GM21717 (cell line): ENCODE measurements around the gene MORC2.

ENCODE experiments used
- ATAC-seq: cut with Tn5 transposase; IDR thresholded peaks from one replicate; pipeline ENCODE4 v1.9.1; 2021; ENCODE audit warnings: mild to moderate bottlenecking, moderate library complexity; ENCODE audit not compliant: unreplicated experiment

Gene MORC2

DNA sequence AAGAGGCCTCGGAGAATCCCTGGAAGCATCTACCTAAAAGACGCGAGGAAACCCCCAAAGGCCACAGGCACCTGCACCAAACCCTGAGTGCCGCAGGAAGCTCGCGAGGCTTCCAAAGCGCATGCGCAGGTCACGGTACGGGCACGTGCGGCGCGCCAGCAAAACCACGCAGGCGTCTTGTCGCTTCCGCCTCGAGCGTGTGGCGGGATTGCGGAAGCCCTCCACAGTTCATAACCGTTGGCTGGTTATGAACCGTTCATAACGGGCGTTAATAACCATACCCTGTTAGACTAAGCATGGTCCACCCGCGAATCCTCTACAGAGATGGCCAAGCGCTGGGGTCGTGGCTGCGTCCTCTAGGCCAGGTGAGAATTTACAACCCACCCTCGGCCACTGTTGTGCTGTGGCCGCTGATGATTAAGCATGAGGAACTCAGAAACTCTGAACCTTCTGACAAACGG, 46.4 kb downstream of the MORC2 start:
- ATAC-seq, result no peak

DNA sequence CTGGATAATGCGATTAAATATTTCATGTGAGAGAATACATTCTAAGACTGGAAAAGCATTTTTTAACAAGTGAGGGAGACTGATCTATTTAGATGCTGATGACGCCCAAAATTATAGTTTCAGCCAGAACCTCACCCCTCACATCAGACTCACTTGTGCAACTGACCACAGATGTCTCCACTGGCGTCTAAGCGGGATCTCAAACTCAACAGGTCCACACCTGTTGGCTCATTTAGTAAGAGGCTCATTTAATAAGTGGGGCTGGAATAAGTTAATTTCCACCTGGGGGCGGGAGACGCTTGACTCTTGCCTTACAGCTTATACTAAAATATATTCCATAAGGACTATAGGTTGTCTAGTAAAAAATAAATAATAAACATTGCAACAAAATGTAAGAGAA, 47.5 kb downstream of the MORC2 start:
- ATAC-seq, result no peak

DNA sequence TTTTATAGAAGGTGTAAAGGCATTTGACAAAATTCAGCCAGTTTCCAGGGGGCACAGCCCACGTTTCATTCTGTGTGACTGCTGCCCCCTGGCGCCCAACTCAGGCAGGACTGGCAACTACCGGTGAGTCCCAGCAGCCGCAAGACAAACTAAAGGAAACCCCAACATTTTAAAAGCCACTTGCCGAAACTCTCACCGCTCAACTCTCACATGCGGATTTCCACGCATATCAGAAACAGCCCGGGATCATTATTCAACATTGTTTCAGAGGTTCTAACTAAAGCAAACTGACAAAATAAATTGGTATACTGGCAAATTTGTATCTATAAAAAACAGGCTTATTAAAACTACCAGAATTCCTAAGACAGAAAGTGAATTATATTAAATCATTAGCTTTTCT, 48.2 kb downstream of the MORC2 start:
- ATAC-seq, result no peak

DNA sequence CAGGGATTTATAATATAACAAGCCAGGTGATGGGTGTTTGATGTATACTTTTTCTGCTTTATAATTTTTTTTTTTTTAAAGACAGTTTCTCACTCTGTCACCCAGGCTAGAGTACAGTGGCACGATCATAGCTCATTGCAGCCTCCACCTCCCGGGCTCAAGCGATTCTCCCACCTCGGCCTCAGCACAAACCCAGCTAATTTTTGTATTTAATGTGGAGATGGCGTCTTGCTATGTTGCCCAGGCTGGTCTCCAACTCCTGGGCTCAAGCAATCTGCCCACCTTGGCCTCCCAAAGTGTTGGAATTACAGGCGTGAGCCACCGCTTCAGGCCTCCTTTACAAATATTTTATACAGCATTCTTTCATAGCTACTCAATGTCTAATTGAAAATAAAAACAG, 48.6 kb downstream of the MORC2 start:
- no peak for ATAC-seq

DNA sequence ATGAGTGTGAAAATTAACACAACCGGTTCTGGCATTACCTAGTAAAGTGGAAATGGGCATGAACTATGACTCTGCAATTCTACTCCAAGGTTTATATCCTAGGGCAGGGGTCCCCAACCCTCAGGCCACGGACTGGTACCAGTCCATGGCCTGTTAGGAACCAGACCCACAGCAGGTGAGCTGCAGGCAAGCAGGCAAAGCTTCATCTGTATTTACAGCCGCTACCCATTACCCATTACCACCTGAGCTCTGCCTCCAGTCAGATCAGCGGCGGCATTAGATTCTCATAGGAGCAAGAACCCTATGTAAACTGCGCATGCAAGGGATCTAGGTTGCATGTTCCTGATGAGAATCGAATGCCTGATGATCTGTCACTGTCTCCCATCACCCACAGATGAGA, 49.8 kb downstream of the MORC2 start:
- no peak for ATAC-seq

DNA sequence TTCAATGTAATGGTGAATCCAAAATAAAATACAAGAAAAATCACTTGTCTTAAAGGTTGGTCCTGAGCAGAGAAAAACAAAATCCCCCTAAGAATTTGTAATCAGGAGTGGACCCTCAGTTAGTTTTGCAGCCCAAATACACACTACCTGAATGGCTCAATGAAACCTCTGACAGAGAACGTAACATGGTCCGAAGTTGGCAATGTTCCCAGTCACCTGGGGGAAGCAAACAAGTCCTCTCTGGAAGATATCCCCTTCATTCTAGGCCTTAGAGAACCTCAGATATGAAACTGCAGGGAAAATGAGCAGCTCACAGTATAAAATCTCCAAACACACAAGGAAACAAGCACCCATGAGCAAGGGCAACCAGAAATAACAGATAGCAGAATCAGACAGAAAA, 58.2 kb downstream of the MORC2 start:
- ATAC-seq, result no peak

DNA sequence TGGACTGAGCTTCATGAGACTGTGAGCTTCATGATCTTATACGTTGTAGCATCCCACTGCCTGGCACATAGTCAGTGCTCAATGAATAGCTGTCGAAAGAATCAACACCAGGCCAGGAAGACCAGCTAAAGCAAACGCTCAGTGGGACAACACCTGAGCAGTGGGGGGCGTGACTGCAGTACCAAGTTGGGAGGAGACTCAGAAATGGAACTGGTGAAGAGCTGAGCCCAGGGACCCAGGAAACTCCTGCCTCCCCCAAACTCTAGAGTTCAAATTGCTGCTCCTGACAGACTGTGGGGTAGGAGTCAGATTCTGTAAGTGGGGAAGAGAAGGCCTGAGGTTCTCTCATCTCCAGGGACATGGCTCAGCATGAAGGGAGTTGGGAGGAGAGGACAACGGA, 59.3 kb downstream of the MORC2 start:
- no peak for ATAC-seq

DNA sequence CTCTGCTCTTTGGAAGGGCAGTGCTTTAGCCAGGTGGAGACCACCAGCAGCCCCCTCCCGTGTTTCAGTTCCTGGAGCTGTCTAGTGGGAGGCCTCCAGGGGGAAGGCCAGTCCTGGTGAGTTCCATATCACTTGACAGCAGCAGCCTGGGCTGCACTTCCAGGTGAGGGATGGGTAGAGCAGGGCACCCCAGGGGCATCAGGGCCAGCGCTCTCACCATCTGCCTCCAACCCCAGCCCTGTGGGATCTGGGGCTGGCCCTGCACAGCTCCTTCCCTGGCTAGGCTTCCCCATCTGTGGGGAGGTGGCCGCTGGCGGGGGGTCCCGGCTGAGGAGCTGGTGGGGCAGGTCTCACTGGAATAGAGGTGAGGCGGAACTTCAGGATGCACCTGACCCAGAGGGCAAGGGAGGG, 60.5 kb downstream of the MORC2 start:
- no peak for ATAC-seq

DNA sequence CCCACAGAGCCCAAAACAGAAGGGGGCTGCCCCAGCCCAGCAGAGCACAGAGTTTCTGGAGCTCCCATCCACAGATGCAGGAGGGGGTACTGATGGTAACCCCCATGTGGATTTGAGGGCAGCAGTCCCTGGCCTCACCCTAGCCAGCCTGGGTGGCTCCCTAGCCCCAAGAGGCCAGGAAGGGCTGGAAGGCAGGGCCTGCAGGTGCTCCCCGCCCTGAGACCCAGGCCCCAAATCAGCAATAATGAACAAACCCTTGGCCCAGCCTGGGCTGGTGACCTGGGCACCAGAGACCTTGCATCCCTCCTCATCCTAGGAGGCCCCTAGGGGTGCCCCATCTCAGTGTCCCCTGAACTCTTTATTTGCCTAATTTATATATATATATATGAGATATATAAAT, 61.6 kb downstream of the MORC2 start:
- no peak for ATAC-seq

DNA sequence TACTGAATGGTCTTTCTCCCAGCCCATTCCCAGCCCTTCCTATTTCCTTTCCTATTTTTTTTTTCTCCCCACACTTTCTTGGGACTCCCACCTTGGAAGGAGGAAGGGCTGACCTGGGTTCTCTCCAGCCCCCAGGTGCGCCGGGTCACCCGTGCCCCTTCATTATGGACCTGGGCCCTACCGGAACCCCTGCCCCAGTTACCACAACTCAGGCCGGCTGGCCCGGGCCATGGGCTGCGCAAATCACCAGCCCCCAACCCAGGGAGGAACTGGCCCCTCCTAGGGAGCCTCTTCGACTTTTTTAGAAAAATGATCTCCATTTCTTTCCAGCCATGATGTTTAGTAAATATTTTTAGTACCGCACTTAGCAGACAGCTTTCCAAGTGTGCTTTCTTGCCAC, 62.2 kb downstream of the MORC2 start:
- no peak for ATAC-seq

DNA sequence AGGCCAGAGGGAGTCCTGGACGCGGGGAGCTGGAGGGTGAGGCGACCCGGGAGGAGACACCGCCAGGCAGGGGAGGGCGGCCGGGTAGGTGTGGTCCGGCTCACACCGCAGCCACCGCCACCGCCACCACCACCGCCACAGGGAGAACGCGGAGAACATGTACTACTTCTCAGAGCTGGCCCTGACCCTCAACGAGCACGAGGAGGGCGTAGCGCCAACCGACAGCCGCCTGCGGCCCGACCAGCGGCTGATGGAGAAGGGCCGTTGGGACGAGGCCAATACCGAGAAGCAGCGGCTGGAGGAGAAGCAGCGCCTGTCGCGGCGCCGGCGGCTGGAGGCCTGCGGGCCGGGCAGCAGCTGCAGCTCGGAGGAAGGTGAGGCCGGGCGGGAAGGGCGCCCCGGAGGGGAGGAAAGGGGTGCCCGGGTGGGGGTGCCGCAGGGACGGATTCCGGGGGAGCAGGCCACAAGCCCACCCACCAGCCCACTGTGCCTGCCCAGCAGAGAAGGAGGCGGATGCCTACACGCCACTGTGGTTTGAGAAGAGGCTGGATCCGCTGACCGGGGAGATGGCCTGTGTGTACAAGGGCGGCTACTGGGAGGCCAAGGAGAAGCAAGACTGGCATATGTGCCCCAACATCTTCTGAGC, 62.8 kb downstream of the MORC2 start:
- no peak for ATAC-seq

DNA sequence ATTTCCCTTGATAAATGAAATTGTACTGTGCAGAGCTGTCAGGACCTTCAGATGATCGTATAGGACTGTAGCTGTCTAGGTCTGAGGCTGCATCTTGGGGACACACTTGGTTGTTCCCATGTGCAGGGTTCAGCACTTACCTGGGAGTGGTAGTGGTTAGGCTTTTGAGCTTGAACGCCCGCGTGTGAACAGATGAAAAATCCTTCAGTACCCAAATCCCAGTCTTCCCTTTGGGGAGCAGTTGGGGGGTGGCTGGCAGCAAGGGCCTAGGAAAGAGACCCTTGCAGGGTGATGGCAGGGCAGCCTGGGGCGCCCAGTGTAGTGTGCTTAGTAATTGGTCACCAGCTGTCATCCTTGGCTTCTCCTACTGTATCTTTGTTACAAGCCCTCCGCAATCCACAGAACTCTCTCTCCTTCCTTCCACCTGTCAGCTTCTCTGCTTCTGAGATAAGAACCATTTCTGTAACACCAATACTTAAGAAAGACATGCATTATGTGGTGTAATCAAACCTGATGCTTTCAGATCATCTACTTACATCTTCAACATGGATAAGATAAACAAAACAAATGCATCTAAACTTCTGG, 64.6 kb downstream of the MORC2 start:
- no peak for ATAC-seq

DNA sequence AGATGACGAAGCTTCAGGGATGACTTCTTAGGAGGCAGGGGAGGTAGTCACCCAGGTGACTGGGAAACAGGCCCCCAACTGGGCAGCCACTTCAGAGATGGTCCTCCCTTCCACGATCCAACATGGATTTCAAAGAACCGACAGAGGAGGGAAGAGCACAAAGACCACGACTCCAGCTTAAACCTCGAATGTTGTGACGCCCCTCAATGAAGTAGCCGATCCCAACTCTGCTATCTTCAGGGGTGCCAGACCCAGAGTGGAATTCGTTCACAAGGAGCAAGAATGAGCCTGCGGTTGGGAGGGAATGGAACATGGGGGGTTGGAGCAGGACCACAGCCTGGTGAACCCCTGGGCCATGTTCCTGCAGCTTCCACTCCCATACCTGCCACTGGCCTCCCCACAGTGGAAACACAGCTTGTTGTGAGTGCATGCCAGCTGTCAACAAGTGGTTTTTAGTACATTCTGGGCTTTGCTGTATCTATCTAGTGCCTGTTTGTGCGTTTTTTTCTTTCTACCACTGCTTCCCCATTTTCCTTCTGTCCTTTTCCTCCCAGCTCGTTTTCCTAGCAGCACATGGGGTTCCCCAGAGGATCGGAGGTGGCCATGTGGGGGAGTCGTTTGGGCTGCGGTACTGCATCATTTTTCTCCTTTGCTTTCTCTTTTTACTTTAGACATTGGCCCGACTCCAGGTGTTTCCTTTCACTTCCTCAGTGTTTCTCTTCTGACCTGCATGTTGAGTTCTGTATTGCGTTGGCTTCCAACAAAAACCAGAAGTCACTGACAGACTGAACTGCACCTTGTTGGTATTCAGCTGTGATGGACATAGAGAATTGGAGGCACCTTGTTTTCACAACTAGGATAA, 65.8 kb downstream of the MORC2 start:
- no peak for ATAC-seq

DNA sequence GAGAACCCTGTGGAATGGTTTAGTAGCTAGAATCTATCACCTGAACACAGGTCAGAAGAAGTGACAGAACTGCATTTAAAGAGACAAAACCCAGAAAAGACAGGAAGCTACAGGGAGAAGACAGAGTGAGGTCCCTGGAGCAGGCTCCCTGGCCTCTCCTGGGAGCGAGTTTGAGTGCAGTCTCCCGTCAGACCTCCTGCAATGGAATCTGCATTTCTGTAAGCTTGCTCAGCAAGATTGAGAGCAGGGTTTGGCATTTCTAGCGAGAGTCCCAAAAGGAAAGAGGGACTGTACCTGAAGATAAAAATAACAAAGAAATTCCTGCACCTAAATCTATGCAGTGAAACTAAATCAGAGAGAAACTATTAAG, 74.2 kb downstream of the MORC2 start:
- ATAC-seq, result no peak

DNA sequence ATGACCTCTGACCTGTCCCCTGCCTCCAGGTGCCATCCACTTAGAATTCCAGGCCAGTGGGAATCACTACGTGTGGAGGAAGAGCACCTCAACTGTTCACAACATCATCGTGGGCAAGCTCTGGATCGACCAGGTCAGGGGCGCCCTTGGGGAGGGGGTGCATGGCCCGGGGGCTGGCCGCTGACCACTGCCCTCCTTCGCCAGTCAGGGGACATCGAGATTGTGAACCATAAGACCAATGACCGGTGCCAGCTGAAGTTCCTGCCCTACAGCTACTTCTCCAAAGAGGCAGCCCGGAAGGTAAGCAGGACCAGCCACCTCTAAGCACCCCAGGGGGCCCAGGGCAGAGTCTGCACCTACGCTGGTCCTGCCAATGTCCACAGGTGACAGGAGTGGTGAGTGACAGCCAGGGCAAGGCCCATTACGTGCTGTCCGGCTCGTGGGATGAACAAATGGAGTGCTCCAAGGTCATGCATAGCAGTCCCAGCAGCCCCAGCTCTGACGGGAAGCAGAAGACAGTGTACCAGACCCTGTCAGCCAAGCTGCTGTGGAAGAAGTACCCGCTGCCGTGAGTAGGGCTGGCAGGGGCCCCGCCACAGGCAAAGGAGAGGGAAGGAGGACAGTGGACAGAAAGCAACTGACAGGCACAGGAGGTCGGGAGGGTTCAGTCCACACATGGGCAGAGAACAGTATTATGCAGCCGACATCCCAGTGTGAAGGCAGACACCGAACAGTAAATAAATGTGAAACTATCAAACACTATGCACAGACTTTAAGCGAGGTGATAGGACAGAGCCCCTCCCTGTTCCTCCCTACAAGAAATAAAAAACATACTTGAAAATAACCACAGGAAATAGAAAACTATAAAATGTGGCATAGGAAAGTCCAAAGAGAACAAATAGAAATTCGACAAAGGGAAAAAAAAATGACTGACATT, 74.9 kb downstream of the MORC2 start:
- no peak for ATAC-seq

DNA sequence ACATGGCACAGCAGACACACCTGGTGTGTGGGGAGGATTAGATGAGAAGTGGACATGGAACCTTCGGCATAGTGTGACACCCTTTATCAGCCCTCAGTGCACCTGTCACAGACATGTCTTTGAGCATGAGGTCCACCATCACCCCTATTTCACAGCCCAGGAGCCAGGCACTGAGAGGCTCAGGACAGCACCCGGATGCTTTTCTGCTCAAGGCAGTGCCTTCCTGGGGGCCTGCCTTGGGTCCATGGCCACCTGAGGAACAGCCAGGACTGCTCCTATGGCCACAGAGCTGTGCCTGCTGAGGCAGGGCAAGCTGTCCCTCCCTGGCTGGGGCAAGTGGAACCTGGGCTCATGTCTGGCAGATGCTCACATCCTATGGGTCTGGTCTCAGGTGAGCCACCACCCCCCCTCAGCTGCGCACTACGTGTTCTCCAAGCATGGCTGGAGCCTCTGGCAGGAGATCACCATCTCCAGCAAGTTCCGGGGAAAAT, 75.8 kb downstream of the MORC2 start:
- ATAC-seq, result no peak

DNA sequence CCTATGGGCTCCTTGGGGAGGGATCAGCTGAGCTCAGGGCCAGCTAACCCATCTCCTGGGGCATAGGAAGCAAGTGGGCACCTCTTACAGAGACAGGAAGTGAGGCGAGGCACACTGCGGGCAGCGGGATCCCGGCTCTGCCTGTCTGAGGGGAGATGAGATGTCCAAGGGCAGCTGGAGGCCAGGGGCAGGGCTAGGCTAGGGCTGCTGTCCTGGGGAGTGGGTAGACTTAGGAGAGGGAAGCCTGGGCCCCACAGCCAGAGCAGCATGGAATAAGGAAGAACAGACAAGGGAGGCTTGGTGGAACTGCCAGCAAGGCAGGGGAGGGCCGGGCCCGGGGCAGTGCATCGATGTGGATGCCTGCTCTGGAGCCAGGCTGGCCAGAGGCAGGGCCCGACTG, 76.3 kb downstream of the MORC2 start:
- no peak for ATAC-seq

DNA sequence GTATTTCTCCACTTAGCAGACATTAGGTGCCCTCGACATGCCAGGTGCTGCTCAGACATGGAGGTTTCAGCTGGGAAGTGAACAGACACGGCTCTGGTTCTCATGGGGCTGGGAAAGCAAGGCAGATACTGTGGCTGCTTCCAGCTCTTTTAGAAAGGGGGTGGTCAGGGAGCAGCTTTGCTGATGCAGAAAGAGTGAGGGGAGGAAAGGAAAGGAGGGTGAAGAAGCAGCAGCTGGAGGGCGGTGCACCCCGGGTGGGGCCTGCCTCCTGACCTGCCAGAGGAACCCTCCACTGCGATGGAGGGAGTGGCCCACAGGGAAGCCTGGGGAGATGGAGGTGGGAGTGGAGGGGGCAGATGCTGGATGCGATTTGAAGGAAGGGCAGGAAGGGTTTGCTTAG, 76.8 kb downstream of the MORC2 start:
- ATAC-seq, result no peak

DNA sequence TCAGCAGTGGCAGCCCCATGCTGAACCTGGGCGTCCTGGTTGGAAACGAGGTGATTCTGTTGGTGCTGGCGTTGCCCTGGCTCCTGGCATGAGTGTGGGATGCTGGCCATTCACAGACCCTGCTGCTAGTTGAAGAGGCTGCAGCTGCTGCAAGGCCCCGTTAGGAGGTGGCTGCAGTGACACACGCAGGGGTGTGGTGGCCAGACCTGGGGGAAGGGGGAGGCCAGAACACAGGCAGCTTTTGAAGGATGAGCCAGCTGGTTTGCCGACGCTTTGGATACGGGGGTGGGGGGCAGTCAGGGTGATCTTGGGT, 77.2 kb downstream of the MORC2 start:
- no peak for ATAC-seq

DNA sequence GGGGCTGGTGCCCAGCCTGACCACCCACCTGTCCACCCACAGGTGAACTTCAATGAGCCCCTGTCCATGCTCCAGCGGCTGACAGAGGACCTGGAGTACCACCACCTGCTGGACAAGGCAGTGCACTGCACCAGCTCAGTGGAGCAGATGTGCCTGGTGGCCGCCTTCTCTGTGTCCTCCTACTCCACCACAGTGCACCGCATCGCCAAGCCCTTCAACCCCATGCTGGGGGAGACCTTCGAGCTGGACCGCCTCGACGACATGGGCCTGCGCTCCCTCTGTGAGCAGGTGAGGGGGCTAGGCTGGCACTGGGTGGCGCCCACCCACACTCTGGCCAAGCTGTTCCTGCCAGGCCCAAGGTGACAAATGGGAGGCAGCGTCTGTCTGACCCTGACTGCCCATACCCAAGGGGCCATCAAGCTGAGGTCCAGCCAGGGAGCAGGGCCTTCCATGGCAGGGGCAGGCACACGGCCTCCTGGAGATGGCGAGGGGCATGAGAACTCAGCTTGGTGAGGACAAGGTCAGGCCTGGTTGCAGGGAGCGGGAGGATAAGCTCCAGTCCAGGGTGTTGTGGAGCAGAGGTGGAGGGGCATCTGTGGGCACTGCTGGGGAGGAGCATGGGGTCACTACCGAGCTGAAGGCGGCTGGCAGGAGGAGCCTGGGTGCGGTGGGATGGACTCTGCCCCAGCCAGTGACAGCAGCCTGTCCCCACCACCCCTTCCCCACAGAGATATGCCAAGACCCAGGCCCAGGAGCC, 77.7 kb downstream of the MORC2 start:
- no peak for ATAC-seq
